CD4-positive, alpha-beta T cell treated with Interleukin-2 at 100 ng/mL for 4 hours (primary cell): ENCODE data around the gene ROR1.

Experiments
- DNase-seq: peaks from one replicate; pipeline ENCODE4 v3.0.0-alpha.2; 2020; ENCODE audit warnings: low spot score

ROR1 gene

GRCh38 chr1:63913533-63913932 lies 139.7 kb downstream of the ROR1 start:
- DNase-seq = no peak

DNA sequence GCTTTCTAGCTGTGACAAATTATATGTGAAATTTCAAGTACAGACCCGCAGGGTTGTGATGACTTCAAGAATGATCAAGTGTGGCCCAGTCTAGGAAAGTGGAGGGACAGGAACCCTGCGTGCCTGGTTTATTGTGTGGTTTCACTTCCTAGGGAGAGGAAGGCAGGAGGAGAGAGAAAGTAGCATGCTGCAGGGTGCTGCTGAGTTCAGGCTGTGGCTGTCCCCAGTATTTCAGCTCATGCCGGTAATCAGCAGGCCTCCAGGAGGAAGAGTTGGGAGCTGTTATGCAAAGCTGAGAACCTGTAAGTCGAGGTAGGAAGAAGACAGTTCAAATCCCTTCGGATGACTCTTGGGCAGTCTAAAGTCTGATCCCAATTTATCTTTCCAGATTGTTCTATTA lies 140.4 kb downstream of the ROR1 start:
- DNase-seq = no peak

GRCh38 chr1:63914706-63915105 lies 140.9 kb downstream of the ROR1 start:
- DNase-seq = no peak

DNA sequence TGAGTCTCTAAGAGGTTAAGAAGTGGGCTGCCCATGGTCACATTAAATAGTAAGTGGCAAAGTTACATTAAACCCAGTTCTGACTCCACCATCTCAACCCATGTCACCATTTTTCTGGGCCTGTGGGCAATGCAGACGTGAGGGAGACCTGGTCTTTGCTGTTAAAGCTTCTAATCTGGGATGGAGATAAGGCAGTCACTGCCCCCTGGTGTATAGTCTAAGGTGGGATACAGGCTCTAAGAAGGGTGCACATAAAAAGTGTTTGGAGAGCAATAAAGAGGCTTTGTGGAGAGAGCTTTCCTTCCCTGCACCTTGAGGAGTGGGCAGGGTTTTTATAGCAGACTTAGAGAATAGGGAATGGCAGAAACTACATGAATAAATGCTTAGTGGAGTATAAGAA lies 141.3 kb downstream of the ROR1 start:
- DNase-seq = no peak

- no peak for DNase-seq
Observed at GRCh38 chr1:63916485-63917360, 142.9 kb downstream of the ROR1 start.

DNA sequence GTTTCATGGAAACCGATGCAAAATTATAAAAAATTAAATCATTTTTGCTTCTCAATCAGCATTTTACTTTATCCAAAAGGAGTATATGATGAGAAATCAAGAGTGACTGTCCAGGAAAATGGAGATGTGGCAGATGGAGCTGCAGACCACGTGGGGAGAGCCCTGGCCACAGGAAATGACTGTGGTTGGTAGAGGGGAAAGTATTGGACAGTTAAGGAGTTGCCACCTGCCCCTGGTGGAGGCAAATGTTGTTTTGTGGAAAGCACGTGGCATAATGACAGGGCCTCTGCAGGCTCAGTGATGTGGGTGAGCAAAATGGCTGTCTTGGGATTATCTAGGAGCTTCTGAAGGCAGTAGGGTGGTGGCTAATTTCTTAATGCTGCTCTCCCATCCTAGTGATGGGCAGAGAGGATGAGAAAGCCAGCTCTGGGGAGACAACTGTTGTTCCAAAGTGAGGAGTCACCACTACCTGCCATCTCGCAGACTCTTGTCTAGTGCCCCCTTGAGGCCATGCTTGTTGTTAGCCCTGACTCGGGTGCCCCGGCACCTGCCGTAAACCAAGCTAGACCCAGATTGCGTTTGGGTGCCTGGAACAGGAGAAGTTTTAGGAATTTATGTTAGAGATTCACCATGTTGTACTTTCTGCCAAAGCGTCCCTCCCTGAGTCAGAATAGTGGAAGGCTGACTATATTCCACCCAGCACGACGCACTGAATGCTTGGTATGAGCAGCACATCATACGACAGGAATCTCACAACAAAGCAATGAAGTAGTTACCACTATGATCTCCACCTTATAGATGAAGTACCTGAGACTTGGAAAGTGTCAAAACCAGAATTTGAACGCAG lies 144.0 kb downstream of the ROR1 start:
- DNase-seq = no peak

DNA sequence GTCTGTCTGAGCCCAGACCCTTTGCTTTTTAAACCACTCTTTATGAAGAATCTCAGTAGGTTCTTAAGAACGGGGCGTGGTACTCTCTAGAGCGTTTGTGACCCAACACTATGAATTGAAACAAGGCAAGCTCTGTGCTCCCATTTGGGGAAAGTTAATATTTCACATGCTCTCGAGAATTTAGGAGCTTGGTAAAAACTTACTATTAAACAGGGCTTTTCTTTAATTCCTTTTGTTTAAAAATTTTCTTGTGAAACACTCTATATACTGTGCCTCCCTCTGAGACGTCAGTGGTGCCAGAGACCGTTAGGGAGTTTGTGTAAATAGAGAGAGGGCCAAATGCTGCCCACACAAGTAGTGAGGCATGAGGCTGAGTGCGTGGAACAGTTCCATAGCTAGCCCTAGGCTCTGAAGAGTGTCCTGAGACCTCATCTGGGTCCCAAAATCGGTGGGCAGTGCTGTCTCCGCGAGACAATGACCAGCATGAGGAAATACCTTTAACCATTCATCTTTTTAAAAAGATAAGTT lies 144.7 kb downstream of the ROR1 start:
- no peak for DNase-seq

DNA sequence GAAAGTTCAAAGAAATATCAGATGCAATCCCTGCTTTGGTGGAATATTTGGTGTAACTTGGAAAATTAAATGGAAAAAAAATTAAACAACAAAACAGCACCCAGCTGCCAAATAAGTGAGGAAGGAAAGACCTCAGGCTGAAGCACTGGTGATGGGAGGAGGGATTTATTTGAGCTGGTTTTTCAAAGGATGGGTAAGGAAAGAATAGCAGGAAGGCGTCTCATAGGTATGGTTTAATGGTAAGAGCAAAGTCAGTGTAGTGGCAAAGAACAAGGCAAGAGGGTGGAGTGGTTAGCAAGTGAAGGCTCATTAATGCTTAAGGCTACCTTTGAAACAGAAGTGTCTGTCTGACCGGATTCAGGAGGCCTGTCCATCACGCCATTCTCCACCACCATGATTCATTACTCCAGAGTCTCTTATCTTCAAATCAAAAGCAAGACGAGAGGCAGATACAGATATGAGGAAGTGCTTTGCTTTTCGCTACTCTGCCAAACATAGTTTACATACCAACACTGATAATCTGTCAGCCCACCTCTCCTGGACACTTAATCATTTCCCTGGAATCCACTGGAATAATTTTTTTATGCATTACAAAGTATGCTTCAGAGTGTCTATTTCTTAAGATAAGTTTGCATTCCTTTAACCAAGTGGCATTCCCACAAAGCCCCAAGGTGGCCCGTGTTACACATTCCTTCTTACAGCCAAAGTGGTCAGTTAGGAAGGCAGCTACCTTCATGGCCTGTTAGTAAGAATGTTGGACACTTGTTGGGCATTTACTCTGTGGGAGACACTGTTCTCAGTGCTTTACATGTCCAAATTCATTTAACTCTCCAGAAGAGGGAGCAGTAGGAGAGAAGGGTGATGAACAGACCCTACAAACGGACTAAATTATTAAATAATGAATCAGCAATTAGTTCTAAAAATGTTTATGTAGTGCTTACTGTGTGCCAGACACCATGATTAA lies 146.6 kb downstream of the ROR1 start:
- DNase-seq = no peak

DNA sequence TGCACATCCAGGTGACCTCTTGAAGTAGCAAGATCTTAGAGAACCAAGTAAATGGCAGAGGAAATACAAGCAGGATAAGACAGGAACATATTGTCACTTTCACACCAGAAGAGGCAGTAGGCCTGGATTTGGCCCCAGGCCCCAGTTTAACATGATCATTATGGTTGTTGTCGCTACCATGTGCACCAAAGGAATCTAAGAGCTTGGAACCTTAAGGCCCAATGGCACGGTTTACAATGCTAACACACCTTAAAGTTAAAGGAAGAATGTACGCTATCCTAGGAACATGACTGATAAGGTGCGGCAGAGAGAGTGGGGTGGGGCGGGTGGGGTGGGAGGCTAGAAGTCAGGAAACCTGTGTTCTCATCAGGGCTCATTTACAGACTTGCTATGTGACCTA lies 147.5 kb downstream of the ROR1 start:
- DNase-seq = no peak

GRCh38 chr1:63921802-63922201 lies 148.0 kb downstream of the ROR1 start:
- no peak for DNase-seq

- DNase-seq = no peak
Observed at GRCh38 chr1:63922848-63923247, 149.0 kb downstream of the ROR1 start.

- DNase-seq = no peak
Observed at GRCh38 chr1:63923302-63923701, 149.5 kb downstream of the ROR1 start.

- DNase-seq = no peak
Observed at GRCh38 chr1:63924600-63924999, 150.8 kb downstream of the ROR1 start.

GRCh38 chr1:63928186-63929105 lies 154.6 kb downstream of the ROR1 start:
- DNase-seq = no peak

DNA sequence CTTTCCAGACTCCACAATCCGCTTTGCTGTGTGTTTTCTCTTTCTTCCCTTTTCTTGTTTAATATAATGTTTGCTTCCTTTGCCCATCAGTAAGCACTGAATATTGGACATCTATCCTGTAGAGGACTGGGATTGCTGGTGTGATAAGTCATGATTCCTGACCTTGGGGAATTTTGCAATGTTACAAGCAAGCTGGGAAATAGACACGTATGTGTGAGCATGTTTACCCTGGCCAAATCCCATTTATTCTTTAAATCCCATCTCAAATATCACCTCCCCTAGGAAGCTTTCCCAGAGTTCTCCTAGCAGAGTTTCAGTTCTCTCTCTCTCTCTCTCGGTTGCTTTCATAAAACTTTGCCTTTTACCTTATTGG lies 155.3 kb downstream of the ROR1 start:
- DNase-seq = no peak

DNA sequence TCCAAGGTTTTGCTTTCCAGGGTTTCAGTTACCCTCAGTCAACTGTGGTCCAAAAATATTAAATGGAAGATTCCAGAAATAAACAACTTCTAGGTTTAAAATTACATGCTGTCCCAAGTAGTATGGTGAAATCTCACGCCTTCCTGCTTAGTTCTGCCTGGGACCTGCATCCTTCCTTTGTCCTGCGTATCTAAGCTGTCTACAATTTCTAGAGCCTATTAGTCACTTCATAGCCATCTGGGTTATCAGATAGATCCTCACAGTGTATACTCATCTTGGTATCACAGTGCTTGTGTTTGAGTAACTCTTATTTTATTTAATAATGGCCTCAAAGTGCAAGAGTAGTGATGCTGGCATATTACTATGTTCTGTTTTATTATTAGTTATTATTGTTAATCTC lies 157.7 kb downstream of the ROR1 start:
- DNase-seq = no peak

DNA sequence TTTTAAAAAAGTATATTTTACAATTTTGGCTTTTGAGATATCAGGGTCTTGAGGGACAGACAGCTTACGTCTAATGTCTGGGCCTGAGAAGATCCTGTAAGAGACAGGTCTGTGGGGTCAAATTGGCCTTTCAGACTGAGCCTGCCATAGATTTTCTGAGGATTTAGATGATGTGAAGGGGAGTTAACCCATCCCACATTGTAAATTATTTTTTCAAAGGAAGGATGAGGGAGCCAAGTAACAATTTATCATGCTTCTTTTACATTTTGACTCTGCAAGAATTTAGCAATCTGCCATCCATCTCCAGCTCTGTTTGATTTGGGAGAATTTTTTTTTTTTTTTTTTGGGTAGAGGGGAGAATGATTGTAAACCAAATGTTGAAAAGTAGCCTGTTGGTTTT lies 160.9 kb downstream of the ROR1 start:
- DNase-seq = no peak

GRCh38 chr1:63935143-63935542 lies 161.3 kb downstream of the ROR1 start:
- DNase-seq = no peak

GRCh38 chr1:63935553-63935952 lies 161.7 kb downstream of the ROR1 start:
- DNase-seq = no peak

DNA sequence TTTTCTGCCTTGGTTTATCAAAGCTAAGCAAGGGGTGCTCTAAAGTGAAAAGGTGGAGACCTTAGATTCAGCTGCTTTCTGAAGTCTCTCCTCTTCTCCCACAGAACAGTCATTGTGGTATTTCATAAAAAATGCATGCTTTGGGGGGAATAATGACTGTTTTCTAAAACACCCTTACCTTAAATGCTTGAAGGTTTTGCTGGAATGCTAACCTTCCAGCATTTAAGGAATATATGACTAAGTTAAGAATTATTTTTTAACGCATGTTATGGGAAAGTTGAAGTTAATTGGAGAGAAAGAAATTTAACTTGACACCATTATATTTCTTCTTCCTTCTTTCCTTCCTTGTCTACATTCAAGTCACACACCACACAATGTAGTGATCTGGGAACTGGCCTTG lies 162.5 kb downstream of the ROR1 start:
- no peak for DNase-seq

DNA sequence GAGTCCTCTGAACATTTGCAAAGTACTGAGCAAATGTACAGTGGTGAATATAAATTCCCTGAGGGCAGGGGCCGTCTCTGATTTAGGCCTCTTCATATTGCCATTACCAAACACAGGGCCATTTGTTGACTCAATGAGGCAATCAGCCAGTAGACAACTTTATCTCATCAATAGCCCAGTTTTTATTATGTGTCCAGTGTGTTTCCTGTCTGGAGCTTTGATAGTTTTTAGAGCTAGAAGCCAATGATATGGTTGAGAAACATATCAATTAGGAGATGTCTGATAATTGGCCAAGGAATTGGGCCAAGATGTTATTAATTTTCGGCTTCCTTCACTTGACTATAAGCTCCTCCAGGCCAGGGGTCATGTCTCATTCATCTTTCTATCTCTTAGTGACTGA lies 163.0 kb downstream of the ROR1 start:
- no peak for DNase-seq
